ENCODE results near the gene MED15.
A peak's percentile ranks its signal among the peaks of the same experiment; 100 is the strongest.
"Not testable (repeated sequence)": the region's sequence is repeated elsewhere in the genome, so short reads cannot be mapped to it uniquely, and the experiment has no call there.

The MED15 gene

GRCh38 chr22:20533095-20533878 lies 25.9 kb downstream of the MED15 start:
- no peak for DNase-seq

DNA sequence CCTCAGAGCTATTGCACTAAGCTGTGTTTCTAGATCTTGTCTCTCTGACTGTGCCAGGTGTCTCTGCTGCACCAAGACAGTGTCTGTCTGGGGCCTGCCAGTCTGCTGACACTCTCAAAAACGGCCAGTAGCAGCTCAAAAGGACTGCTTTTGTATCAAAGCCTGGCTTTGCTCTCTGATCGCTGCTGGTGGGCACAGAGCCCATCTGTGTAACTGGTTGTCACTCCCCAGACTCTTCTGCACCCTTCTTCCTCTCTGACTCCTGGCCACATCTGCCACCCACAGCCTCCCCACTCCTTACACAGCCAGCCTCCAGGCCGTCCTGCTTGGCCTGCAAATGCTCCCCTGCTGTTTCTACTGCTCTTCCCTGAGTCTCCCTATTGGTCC lies 26.5 kb downstream of the MED15 start:
- DNase-seq = no peak

GRCh38 chr22:20536590-20537324 lies 29.3 kb downstream of the MED15 start:
- no peak for DNase-seq

GRCh38 chr22:20537325-20537756 lies 29.9 kb downstream of the MED15 start:
- DNase-seq = no peak

- DNase-seq = no peak
These were observed 30.6 kb downstream of the MED15 start for GRCh38 chr22:20537983-20538382.

GRCh38 chr22:20538875-20539274 lies 31.5 kb downstream of the MED15 start:
- not testable (repeated sequence) for DNase-seq

- no peak for DNase-seq
These were observed 34.6 kb downstream of the MED15 start for GRCh38 chr22:20542055-20542454.

DNA sequence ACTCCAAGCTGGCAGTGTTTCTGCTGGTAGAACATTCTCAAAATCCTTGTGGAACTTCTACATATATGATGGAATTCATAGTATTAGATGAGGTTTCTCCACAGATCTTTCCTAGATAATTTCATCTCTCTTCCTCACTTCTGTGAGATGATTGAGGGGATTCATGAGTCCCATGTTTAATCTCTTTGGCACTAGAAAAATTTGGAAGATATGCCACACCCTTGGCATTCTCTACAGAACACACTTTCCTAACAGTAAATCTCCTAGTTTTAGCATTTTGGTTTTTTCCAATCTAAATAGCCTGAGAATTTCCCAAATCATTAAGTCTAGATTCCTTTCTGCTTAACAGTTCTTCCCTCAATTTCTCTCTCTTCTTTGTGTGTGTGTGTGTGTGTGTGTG lies 35.3 kb downstream of the MED15 start:
- no peak for DNase-seq

DNA sequence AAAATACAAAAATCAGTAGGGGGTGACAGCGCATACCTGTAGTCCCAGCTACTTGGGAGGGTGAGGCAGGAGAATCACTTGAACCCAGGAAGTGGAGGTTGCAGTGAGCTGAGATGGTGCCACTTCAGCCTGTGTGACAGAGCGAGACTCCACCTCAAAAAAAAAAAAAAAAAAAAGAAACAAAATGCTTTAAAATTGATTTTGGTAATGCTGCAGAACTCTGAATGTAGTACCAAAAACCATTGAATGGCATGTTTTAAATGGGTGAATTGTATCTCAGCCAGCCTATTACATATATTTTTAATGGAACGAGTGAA lies 37.9 kb downstream of the MED15 start:
- DNase-seq = not testable (repeated sequence)

DNA sequence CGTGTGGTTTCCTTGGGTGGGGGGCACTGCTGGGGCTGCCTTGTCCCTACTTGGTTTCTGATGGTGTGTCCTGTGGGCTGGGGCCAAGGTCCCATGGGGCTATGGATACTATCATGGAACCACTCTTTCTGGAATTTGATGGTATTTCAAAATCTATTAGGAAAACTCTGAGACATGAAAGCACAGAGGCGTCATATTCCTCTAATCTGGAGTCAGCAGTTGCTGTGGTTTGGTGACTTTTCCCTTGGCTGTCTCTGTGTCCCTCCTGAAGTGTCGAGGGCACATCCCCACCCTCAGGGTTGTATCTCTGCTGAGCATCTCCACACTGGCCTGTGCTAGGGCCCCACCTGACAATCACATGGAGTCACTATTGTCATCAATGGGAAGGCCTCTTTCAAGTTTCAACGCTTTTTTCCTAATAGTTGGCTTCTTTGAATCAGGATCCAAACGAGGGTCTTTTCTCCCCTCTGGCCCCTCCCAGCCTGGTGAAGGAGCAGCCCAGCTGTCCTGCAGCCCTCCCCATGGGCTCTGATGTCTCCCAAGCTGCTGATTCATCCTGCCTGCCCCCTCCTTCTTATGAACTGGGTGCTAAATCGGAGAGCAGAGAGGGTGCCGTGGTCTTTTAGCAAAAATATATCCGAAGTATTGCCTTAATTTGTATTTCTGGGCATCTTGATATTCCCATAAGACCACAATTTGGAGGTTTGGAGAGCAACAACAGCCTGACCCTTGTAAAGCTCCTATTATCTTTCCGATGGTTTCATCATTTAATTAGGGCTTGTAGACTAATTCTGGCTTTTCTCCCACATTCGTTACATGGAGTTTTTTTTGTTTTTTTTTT lies 38.5 kb downstream of the MED15 start:
- DNase-seq = no peak

- DNase-seq = no peak
These were observed 39.1 kb downstream of the MED15 start for GRCh38 chr22:20546541-20546950.

GRCh38 chr22:20547029-20547428 lies 39.6 kb downstream of the MED15 start:
- no peak for DNase-seq

GRCh38 chr22:20548806-20549205 lies 41.4 kb downstream of the MED15 start:
- no peak for DNase-seq

DNA sequence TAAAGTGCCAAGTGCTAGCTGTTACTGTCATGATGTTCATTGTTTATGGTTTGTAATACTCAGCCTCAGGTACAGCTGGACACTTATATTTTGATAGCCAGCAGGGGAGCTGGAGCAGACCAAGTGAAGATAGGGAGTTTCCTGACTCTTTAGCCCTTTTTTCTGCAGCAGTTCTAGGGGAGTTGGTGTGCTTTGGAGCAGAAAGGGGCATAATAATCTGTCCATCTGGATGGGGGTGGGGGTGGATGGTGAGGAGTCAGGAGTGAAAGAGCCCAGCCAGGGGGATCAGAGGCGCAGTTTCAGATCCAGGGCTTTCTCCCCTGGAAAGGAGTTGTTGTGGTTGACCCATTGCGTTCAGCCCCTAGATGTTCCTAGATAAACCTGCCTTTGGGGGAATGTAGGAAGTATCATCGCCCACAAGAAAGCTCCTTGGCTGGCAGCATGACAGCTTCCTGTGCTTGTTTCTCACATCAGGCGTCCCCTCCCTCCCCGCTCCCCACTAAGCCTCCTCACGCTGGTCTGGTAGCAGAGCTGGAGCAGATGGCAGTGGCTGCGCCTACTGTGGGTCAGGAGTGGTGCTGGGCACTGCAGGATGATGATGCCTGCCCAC lies 41.9 kb downstream of the MED15 start:
- peak in 1 of 3 experiments; percentile 3 for DNase-seq

GRCh38 chr22:20550057-20550817 lies 42.8 kb downstream of the MED15 start:
- no peak for DNase-seq

GRCh38 chr22:20550851-20551744 lies 43.7 kb downstream of the MED15 start:
- no peak for DNase-seq

- no peak for DNase-seq
These were observed 44.5 kb downstream of the MED15 start for GRCh38 chr22:20551805-20552442.

DNA sequence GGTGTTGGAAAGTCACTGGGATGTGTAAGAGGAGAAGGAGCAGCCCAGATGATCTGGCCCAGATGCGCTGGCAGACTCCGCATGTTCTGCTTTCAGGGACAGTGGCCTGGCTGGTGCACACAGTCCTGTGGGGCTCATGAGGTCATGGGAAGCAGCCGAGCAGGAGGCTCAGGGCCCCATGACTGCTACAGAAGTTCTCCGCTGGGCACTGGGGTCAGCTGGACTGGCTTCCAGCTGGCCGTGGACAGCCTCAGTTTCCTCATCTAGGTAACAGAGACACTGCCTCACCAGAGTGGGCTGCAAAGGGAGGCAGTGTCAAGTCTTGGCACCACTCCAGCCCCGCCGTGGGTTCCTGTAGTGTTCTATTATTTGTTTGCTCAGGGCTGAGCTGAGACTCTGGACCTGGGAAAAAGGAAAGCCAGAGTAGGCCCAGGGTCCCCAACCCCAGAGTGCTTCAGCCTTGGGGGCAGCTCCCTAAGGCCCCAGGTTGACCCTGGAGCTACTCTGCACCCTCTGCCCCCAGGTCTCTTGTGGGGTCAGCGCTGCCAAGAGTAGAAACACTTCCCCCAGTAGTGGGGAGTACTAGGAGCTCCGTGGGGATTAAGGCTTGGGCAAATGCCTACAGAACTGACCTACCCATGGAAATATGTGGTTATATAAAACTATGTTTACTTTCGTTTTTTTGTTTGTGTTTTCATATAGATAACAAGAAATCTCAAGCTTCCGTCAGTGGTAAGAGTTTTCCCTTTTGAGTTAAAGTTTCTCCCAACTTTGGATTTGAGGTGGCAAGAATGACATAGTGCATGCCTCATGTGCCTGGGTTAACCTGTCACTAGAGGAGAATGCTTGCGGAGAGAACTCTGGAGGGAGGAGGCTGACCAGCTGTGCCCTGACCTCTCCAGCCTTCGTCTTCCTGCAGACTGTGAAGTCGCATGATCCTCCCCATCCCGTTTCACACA lies 45.3 kb downstream of the MED15 start:
- DNase-seq = no peak

GRCh38 chr22:20553947-20554741 lies 46.7 kb downstream of the MED15 start:
- DNase-seq = no peak

Data from NCI-H1417 (cell line).